DLD1 (cell line): ENCODE data around the gene ZYX.
"Not testable (repeated sequence)": the region's sequence is repeated elsewhere in the genome, so short reads cannot be mapped to it uniquely, and the experiment has no call there.

Experiments used
- in situ Hi-C: cut with HindIII; loops from 2 replicates; pipeline ENCODE4 v1.10.0; 2017; ENCODE audit warnings: low sequenced_read_pairs

Gene ZYX

DNA sequence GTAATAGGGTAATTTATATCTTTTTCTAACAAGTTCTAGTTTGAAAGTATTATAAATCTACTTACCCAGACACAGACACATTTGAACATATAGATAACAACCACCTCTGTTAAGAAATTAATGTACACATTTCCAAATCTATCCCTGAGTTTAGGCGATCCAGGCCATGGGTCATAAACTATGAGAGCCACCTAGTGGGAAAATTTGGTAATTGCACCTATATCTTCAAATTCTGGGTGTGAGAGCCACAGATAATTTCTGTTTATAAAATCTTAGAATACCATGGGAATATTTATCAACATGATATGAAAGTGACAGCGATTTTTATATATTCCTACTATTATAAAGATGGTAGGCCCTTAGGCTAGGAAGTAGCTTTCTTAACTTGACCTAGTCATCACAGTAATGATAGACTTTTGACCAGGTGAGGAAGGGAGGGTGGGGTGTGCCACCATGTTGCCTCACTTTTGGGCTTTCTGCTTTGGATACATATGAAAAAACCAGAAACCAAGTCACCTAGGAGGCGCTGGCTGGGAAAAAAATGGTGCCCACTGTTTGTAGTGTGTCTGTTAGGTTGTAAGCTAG, 35.5 kb downstream of the ZYX start:
- in situ Hi-C loops: no loop called here

- in situ Hi-C loops: no loop called here
Observed at GRCh38 chr7:143417734-143418383, 36.7 kb downstream of the ZYX start.

- in situ Hi-C loops: no loop called here
Observed at GRCh38 chr7:143418681-143419458, 37.7 kb downstream of the ZYX start.

DNA sequence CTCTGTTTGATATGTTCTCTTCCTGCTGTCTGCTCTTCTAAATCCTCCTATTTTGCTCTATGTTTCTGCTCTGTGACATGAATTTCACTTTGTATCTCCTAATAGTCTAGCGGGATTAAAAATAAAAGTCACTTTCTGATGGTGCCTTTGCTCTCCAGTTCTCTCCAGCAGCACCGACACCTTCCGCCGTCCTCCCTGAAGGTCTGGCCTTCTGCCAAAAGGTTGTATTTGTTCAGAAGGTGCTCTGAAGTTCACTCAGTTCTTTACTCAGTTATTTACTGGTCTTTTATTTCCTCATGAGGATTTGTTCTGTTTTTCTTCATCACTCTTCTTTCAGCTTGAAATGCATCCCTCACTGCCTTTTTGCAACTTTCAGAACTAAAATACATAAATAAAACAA, 38.7 kb downstream of the ZYX start:
- in situ Hi-C loops: no loop called here

DNA sequence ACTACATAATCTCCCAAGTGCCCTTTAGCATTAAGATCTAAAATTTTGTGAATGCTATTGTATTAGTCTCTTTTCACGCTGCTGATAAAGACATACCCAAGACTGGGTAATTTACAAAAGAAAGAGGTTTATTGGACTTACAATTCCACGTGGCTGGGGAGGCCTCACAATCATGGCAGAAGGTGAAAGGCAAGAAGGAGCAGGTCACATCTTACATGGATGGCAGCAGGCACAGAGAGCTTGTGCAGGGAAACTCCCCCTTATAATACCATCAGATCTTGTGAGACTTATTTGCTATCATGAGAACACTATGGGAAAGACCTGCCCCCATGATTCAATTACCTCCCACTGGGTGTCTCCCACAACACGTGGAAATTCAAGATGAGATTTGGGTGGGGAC, 39.5 kb downstream of the ZYX start:
- in situ Hi-C loops: not testable (repeated sequence)

DNA sequence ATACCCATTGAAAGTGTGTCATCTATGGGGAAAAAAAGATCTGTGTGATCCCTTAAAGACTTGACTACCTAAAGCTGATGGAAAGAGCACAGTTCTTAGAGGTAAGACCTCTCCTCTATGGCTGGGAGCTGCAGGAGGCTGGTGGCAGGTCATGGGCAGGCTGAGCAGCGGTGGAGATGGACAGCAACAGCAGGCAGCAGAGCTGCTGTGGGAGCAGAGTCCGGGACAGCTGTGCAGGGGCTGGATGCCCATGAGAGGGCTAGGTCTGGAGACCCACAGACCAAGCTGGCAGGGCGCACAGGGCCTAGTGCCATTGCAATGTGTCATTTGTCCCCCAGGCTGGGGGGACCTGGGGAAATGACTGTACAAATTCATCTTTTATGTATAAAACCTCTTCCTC, 40.9 kb downstream of the ZYX start:
- in situ Hi-C loops: no loop called here

DNA sequence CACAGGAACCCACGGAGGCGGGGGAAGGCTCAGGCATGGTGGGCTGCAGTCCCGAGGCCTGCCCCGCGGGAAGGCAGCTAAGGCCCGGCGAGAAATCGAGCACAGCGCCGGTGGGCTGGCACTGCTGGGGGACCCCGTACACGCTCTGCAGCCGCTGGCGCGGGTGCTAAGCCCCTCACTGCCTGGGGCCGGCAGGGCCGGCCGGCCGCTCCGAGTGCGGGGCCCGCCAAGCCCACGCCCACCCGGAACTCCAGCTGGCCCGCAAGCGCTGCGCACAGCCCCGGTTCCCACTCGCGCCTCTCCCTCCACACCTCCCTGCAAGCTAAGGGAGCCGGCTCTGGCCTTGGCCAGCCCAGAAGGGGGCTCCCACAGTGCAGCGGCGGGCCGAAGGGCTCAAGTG, 43.3 kb downstream of the ZYX start:
- in situ Hi-C loops: not testable (repeated sequence)

GRCh38 chr7:143426479-143427142, 45.5 kb downstream of the ZYX start:
- in situ Hi-C loops: no loop called here

- in situ Hi-C loops: no loop called here
Observed at GRCh38 chr7:143429770-143430698, 48.9 kb downstream of the ZYX start.

DNA sequence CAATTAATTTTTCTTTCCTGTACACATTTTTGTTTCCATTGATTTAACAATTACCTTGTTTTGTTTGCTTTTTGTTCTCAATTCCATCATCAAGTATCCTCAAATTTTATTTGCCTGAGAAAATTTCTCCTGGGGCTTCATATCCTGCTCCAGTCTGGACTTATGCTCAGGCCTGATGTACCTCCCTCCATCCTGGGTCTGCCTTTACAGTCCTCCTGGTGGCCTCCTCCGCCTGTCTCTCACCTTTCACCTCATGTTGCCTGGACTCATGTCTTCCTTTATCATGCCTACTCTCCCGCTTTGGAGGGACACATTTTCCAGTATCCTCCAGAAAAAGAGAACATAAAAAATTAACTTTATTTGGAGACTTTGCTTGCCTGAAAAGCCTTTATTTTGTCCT, 50.0 kb downstream of the ZYX start:
- in situ Hi-C loops: no loop called here

- in situ Hi-C loops: no loop called here
Observed at GRCh38 chr7:143433759-143434158, 52.6 kb downstream of the ZYX start.

DNA sequence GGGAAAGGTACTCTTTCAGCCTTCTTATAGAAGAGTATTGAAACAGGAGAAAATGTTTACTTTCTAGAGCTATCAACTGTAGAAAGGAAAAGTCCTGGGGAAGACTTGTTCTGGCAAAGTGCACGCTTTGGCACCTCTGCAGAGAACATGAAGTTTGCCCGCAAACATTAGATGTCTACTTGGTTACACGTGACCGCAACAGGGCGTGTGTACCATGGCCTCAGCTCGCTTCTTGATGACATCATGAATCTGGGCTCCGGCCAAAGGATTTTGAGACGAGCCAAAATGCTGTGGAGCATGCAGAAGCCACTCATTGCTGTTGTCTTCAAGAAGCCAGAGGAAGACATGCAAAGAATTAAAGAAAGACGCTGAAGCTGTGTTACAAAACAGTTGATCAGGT, 53.5 kb downstream of the ZYX start:
- in situ Hi-C loops: no loop called here

DNA sequence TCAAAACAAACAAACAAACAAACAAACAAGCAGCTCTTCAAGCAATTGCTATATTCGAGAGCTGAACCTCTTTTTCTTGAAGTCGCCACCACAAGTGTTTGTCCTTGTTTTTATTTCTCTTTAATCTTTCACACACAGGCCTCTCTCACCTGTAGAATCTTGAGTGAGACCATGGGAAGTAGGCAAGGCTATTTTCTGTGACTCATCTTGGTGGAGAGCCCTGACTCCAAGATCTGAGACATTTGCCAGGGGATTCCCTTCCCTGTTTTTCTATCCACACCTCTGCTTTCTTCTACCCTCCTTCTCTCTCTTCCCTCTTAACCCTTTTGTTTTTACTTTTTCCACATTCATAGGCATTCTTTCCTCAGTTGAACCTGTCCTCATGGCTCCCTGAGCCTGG, 54.1 kb downstream of the ZYX start:
- in situ Hi-C loops: no loop called here

DNA sequence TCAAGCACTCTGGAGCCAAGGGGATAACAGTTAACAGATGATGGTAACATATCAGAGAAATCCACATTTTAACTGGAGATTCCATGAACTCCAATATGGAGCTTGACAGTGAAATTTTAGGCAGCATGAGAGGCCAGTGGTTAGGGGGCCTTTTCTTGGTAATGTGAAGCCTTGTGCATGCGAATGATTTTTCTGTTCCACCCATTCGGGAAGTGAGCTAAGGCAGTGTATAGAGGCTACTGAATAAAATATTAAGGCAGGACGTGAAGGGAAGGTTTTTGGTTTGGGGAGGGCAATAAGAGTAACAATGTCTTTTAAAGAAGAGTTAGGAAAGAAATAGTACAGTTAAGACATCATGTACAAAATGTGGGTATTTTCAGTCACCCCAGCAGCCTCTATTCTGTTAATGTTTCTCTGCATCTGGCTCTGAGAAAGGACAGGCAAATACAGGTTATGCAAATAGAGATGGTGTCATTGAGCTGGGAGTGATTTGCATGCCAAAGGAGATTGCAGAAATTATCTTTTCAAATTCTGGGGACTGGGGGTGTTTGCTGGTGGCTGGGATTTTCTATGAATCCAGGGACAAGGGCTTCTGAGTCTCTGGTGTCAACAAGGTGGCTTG, 55.3 kb downstream of the ZYX start:
- in situ Hi-C loops: no loop called here

DNA sequence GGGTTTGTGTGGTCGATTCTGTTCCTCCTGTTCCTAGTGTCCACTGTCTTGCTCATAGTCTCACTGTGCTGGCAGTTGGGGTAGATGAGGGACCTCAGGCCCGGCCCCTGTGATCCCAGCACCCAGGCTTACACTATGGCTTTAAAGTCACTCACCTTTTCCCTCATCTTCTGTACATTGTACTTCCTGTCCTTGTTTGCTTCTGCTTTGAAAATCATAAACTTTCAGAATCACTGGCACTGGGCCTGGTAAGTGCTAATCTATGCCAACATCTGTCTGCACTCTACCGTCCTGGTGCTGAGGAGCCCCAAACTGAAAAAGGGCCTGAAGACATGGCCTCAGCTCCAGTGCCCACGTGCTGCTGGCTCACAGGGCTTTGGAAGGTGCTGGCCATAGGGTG, 56.4 kb downstream of the ZYX start:
- in situ Hi-C loops: no loop called here

DNA sequence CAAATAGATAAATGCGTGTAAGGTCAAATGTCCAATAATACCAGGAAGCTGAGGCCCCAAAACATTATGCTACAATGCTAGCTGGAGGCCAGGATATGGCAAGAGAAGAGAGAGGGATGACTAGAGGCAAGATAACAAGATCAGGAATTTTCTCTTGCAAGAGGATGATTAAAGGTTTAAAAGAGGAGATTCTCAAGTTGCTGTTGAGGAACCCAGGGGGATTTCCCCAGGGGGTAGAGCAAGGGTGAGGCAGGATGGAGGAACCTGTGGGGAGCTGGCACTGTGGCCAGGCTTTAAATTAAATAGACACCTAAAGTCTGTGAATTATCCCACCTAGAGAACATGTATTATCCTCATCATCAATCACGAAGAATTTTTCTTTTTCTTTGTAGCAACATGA, 58.7 kb downstream of the ZYX start:
- in situ Hi-C loops: no loop called here
